Activated CD8-positive, alpha-beta memory T cell treated with anti-CD3 and anti-CD28 coated beads, Interleukin-2, amount 50 U/mL, for 24 hours (primary cell): Measurements from ENCODE around the gene SH3GLB2.
"Not testable (repeated sequence)": the region's sequence is repeated elsewhere in the genome, so short reads cannot be mapped to it uniquely, and the experiment has no call there.

ENCODE experiments used
- DNase-seq: peaks from one replicate; pipeline ENCODE4 v3.0.0-alpha.2; 2020; ENCODE audit errors: extremely low read depth

SH3GLB2 gene

GRCh38 chr9:129022037-129022436, 6.1 kb downstream of the SH3GLB2 start:
- no peak for DNase-seq

GRCh38 chr9:129021091-129021490, 7.0 kb downstream of the SH3GLB2 start:
- DNase-seq, result no peak

DNA sequence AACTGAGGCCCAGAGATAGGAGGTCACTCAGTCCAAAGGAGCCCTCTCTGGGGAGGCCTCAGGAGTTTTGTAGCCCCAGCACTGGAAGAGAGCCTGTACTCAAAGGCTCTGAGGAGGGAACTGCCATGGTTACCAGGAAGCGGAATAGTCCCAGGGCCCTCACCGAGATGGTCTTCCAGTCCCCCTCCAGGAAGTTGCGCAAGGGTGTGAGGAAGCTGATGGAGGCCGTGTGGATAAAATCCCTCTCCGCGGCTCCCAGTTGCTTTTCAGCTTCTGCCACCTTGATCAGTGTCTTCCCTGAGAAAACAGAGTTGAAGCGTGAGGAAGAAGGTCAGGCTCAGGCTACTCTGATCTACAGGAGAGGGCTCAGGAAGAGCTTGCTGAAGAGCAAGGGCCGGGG, 13.5 kb downstream of the SH3GLB2 start:
- no peak for DNase-seq

DNA sequence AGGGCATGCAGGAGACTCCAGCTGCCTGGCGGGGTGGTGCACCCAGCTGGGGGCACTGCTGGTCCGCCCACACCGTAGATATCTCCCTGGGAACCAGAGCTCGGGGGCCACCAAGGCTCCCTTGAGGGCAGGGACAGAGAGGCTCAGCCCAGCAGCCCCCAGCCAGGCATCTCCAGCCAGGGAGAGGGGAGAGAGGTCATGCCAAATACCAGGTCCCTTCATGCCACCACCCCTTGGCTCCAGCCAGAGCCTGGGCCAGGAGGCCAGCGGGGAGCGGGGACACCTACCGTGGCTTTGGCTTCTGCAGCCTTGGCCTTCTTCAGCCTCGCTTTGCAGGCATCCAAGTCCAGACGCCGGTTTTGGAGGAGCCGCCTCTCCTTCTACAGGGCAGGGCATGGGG, 14.0 kb downstream of the SH3GLB2 start:
- DNase-seq, result no peak

GRCh38 chr9:129013674-129014073, 14.5 kb downstream of the SH3GLB2 start:
- DNase-seq, result no peak

GRCh38 chr9:129012893-129013448, 15.2 kb downstream of the SH3GLB2 start:
- DNase-seq, result no peak

GRCh38 chr9:129012343-129012742, 15.8 kb downstream of the SH3GLB2 start:
- DNase-seq, result no peak

DNA sequence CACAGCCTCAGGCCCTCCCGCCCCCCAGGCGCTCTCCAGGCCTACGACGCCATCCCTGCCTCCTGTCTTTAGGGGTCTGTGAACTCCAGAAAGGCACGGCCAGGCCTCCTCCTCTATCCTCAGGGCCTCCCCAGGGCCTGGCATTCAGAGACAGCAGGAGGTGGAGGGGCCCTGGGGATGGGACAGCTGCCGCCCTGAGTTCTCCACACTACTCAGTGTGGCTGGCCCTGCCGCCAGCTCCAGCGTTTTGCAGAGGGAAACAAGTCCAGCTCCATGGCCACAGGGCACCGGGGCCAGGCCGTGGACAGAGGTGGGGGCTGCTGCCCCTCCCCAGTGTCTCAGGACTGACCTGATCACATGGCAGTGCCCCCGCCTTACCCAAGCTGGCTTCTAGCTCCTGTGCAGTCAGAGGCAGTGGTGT, 16.4 kb downstream of the SH3GLB2 start:
- no peak for DNase-seq

- no peak for DNase-seq
Measured at GRCh38 chr9:129011170-129011569, 17.0 kb downstream of the SH3GLB2 start.

GRCh38 chr9:129010267-129010975, 17.7 kb downstream of the SH3GLB2 start:
- DNase-seq, result no peak

- DNase-seq, result no peak
Measured at GRCh38 chr9:129009584-129010141, 18.5 kb downstream of the SH3GLB2 start.

GRCh38 chr9:129008986-129009583, 19.0 kb downstream of the SH3GLB2 start:
- no peak for DNase-seq

- no peak for DNase-seq
Measured at GRCh38 chr9:129008469-129008965, 19.6 kb downstream of the SH3GLB2 start.

DNA sequence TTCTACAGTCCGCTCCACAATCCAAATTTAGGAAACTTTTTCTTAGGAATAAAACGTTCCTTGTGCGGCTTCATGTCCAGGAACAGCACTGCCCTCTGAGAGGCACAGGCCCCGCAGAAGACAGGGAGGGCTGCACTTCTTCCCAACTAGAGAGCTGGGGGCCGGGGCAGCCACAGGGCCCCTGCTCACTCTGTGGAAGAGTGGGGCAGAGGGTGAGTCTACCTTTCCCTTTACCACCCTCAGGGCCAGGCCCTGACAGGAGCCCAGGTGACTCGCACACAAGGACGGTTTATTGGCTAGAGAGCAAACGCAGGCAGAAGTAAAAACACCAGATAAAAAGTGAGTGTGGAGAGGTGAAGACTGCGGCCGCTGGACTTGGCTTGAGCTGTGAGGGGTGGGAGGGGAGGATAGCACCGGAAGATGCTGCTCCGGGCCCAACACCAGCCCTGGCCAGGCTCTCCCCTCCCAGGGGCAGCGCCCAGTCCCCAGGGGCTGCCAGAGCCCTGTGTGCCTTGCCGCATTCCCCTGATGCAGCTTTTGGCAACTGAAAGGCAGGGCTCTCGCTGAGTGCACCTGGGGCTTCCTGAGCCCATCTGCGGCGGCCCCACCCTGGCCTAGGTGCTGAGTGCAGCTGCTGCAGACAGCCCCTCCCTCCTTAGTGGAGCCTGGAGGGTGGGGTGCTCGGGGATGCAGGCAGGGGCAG, 20.2 kb downstream of the SH3GLB2 start:
- DNase-seq, result no peak

DNA sequence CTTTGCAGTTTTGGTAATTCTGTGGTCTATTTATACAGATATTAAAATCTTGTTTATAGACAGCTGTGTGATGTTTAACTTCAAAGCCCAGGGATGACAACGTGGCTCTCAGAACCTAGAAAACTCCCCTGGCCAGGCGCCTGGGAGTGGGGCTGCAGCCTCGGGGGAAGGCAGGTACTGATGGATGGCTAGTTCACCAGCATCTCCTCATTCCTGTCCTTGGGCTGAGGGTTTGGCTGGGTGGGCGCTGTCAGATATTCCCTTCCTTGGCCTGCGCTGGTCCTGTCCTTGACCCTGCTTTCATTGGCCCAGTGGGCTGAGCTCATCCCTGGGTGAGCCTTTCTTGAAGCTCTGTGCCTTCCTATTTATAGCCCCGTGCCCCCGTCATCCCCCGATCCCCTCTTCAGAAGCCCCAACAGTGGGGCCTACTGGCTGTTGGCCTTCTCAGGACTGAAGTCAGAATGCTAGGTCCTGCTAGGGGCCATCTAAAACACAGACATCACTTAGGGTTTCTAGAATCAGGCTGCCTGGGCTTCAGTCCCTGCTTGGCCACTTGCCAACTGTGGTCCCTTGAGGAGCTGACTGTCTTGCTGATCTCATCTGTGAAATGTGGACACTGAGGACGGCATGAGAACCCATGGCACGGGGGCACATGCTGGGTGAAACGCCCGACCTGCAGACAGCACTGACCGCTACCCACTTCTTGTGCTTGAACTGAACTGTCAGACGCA, 20.9 kb downstream of the SH3GLB2 start:
- no peak for DNase-seq

GRCh38 chr9:129006328-129007034, 21.6 kb downstream of the SH3GLB2 start:
- DNase-seq, result no peak

- no peak for DNase-seq
Measured at GRCh38 chr9:129005336-129005997, 22.7 kb downstream of the SH3GLB2 start.

GRCh38 chr9:129004173-129004572, 24.0 kb downstream of the SH3GLB2 start:
- not testable (repeated sequence) for DNase-seq

GRCh38 chr9:129002992-129003391, 25.1 kb downstream of the SH3GLB2 start:
- DNase-seq, result no peak
